GM23338 (cell line): Measurements from ENCODE around the gene WDR70. TPM values are rescaled to one million over a fixed set of nuclear protein-coding genes. Genes with fewer than 3 reads are reported as not detected.

ENCODE experiments used
- ATAC-seq: fragments of 200-7000 bp; cut with Tn5 transposase; 3 replicates; pipeline ENCODE4 v1.9.1; 2020
- DNase-seq: peaks from one replicate; pipeline ENCODE4 v3.0.0-alpha.2; 2015; ENCODE audit warnings: low spot score
- H2AFZ ChIP-seq: fragments of 200-600 bp; sonication (generic); 2 replicates; pipeline ENCODE4 v1.8.0; 2016; ENCODE audit warnings: antibody characterized with exemption, mild to moderate bottlenecking, moderate library complexity
- H3F3A ChIP-seq: fragments of 200-600 bp; sonication (generic); replicated peaks from 2 replicates; pipeline ENCODE4 v1.8.0; 2017; ENCODE audit warnings: antibody characterized with exemption, mixed run types, low read depth
- H3K27ac ChIP-seq: fragments of 200-600 bp; sonication (generic); 2 replicates; pipeline ENCODE4 v1.6.1; 2016; ENCODE audit warnings: low read depth
- H3K27me3 ChIP-seq: fragments of 200-600 bp; sonication (generic); 2 replicates; pipeline ENCODE4 v1.8.0; 2016; ENCODE audit warnings: mild to moderate bottlenecking, mixed run types, moderate library complexity; ENCODE audit not compliant: insufficient read depth
- H3K36me3 ChIP-seq: fragments of 200-600 bp; sonication (generic); 2 replicates; pipeline ENCODE4 v1.8.0; 2016; ENCODE audit warnings: mild to moderate bottlenecking; ENCODE audit not compliant: insufficient read depth
- H3K4me1 ChIP-seq: fragments of 200-600 bp; sonication (generic); 2 replicates; pipeline ENCODE4 v1.8.0; 2016; ENCODE audit warnings: mild to moderate bottlenecking, moderate library complexity; ENCODE audit not compliant: insufficient read depth
- H3K4me2 ChIP-seq: fragments of 200-600 bp; sonication (generic); 2 replicates; pipeline ENCODE4 v1.7.1; 2017; ENCODE audit warnings: mixed run types
- H3K4me3 ChIP-seq: fragments of 200-600 bp; sonication (generic); 2 replicates; pipeline ENCODE4 v1.6.1; 2016; ENCODE audit warnings: mixed run types
- H3K79me2 ChIP-seq: fragments of 200-600 bp; sonication (generic); replicated peaks from 2 replicates; pipeline ENCODE4 v1.8.0; 2017; ENCODE audit warnings: mild to moderate bottlenecking; ENCODE audit not compliant: insufficient read depth
- H3K9me2 ChIP-seq: fragments of 200-600 bp; sonication (generic); 2 replicates; pipeline ENCODE4 v1.8.0; 2017; ENCODE audit not compliant: insufficient read depth
- H4K20me1 ChIP-seq: fragments of 200-600 bp; sonication (generic); replicated peaks from 2 replicates; pipeline ENCODE4 v1.8.0; 2017; ENCODE audit warnings: mild to moderate bottlenecking; ENCODE audit not compliant: insufficient read depth
- H3K27ac Mint-ChIP-seq: 2 replicates; pipeline ENCODE4 v1.8.0; 2020; ENCODE audit warnings: inconsistent platforms, mild to moderate bottlenecking, moderate library complexity, mixed read lengths
- H3K27me3 Mint-ChIP-seq: 3 replicates; pipeline ENCODE4 v1.8.0; 2022; ENCODE audit warnings: low read depth, mild to moderate bottlenecking, moderate library complexity, mixed read lengths, inconsistent platforms; ENCODE audit not compliant: insufficient read depth, poor library complexity
- H3K36me3 Mint-ChIP-seq: 3 replicates; pipeline ENCODE4 v1.8.0; 2021; ENCODE audit warnings: low read depth, mild to moderate bottlenecking, inconsistent platforms, moderate library complexity, mixed read lengths
- H3K4me1 Mint-ChIP-seq: 3 replicates; pipeline ENCODE4 v1.8.0; 2020; ENCODE audit warnings: mild to moderate bottlenecking, inconsistent platforms, mixed read lengths
- H3K4me3 Mint-ChIP-seq: 3 replicates; pipeline ENCODE4 v1.8.0; 2021; ENCODE audit warnings: moderate library complexity, mild to moderate bottlenecking, inconsistent platforms, mixed read lengths
- H3K9me3 Mint-ChIP-seq: 3 replicates; pipeline ENCODE4 v1.8.0; 2020; ENCODE audit warnings: moderate library complexity, mild to moderate bottlenecking, inconsistent platforms, mixed read lengths
- CREB1 ChIP-seq: fragments of 250-450 bp; sonication (Bioruptor Pico); IDR thresholded peaks from 2 replicates; pipeline ENCODE4 v1.5.0; 2020; ENCODE audit warnings: low read depth, mild to moderate bottlenecking, moderate library complexity
- EZH2 ChIP-seq: fragments of 200-600 bp; sonication (generic); IDR thresholded peaks from one replicate; pipeline ENCODE4 v1.8.0; 2017; ENCODE audit warnings: antibody characterized with exemption, mild to moderate bottlenecking, low read depth; ENCODE audit not compliant: unreplicated experiment
- EZH2phosphoT487 ChIP-seq: fragments of 200-600 bp; sonication (generic); IDR thresholded peaks from one replicate; pipeline ENCODE4 v1.8.1; 2018; ENCODE audit warnings: antibody characterized with exemption; ENCODE audit not compliant: unreplicated experiment
- JUNB ChIP-seq: IDR thresholded peaks from one replicate; pipeline ENCODE4 v1.6.1; 2016; ENCODE audit warnings: antibody characterized with exemption; ENCODE audit not compliant: unreplicated experiment
- NANOG ChIP-seq: IDR thresholded peaks from 2 replicates; pipeline ENCODE4 v1.6.1; 2016; ENCODE audit warnings: antibody characterized with exemption, borderline replicate concordance
- POLR2AphosphoS5 ChIP-seq: IDR thresholded peaks from 2 replicates; pipeline ENCODE4 v1.6.1; 2016; ENCODE audit warnings: antibody characterized with exemption, low read depth
- STAT1 ChIP-seq: IDR thresholded peaks from one replicate; pipeline ENCODE4 v1.6.1; 2016; ENCODE audit warnings: antibody characterized with exemption; ENCODE audit not compliant: unreplicated experiment
- ZNF114 ChIP-seq: fragments of 250-450 bp; sonication (Bioruptor Pico); IDR thresholded peaks from 2 replicates; pipeline ENCODE4 v1.5.0; 2020; ENCODE audit warnings: mild to moderate bottlenecking, moderate library complexity
- ZNF331 ChIP-seq: fragments of 250-450 bp; sonication (Bioruptor Pico); IDR thresholded peaks from 2 replicates; pipeline ENCODE4 v1.5.0; 2020; ENCODE audit warnings: low read depth, mild to moderate bottlenecking, moderate library complexity
- ZNF462 ChIP-seq: fragments of 250-450 bp; sonication (Bioruptor Pico); IDR thresholded peaks from 2 replicates; pipeline ENCODE4 v1.5.0; 2020; ENCODE audit warnings: mild to moderate bottlenecking, moderate library complexity
- polyA plus RNA-seq: library from polyadenylated mRNA; unstranded; fragments of >200 nt; fragmentation: Nextera tagmentation; extraction: Ambion mirVana; gene quantifications from 2 replicates; pipeline ENCODE4 v1.2.1, GENCODE V29; 2016
- total RNA-seq: library from RNA; depleted of rRNA; stranded (reverse); fragments of >200 nt; shearing (Covaris generic); gene quantifications from 2 replicates; pipeline ENCODE4 v1.2.3, GENCODE V29; 2014
- TF ChIP-seq, protein P1 (sequence below): IDR thresholded peaks from one replicate; pipeline ENCODE4 v1.6.1; 2018; ENCODE audit warnings: antibody characterized with exemption; ENCODE audit not compliant: unreplicated experiment
- TF ChIP-seq, protein P2 (sequence below): IDR thresholded peaks from 2 replicates; pipeline ENCODE4 v1.6.1; 2016; ENCODE audit warnings: antibody characterized with exemption

The WDR70 gene
- total and polyA plus RNA-seq, 2 experiments from 2014 or later = 34.9 to 86.7 TPM

DNA sequence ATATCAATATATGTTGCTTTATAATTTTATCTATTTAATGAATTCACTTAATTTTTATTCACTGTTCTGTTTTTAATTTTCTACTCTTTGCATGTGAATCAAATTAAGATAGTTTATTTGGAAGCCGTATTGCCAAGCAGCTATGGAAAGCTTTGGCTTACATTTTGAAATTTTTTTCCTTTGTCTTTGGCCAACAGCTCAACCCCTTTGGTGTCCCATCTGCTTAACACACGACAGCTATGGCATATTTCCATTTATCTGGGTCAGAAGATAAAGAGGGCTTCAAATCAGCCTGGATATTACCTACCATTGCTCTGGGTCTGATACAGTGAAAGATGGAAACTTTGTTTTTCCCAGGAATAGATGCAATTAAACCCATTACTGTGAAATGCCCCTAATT, 201.0 kb downstream of the WDR70 start:
- H3K4me1 ChIP-seq = no peaks in the 10 kb centered on the region
- TF ChIP-seq NANOG = no peak
- TF ChIP-seq STAT1 = no peak
- H4K20me1 ChIP-seq = no peaks in the 10 kb centered on the region
- H3K36me3 ChIP-seq = no peaks in the 10 kb centered on the region
- H3K27ac ChIP-seq = no peak overlapping the region
- Mint-ChIP-seq H3K4me1 (peaks cover 2% of the 10 kb centered on the region; the same call in 1 of the 3 replicates), H3K4me3 (no peak overlapping the region), H3K27ac (no peak overlapping the region), H3K36me3 (no peaks in the 10 kb centered on the region), H3K27me3 (peaks cover 3% of the 10 kb centered on the region), H3K9me3 (no peaks in the 10 kb centered on the region)
- DNase-seq (no peak), ATAC-seq (no peak)
- no peaks in the 10 kb centered on the region for H3K79me2 ChIP-seq
- H3F3A ChIP-seq = no peaks in the 10 kb centered on the region
- H3K27me3 ChIP-seq = no peaks in the 10 kb centered on the region
- no peak overlapping the region for H3K4me2 ChIP-seq
- no peak overlapping the region for H2AFZ ChIP-seq
- peaks cover 1% of the 10 kb centered on the region; the same call in 1 of the 2 replicates for H3K9me2 ChIP-seq
- H3K4me3 ChIP-seq = no peak overlapping the region

GRCh38 chr5:37582202-37582601, 203.1 kb downstream of the WDR70 start:
- Histone ChIP-seq H3K4me1 (no peaks in the 10 kb centered on the region), H3K4me3 (no peak overlapping the region), H2AFZ (no peak overlapping the region), H3K79me2 (no peaks in the 10 kb centered on the region), H3K4me2 (no peak overlapping the region), H3K27ac (no peak overlapping the region), H3F3A (no peaks in the 10 kb centered on the region), H3K9me2 (no peaks in the 10 kb centered on the region), H4K20me1 (no peaks in the 10 kb centered on the region), H3K36me3 (no peaks in the 10 kb centered on the region), H3K27me3 (no peaks in the 10 kb centered on the region)
- TF ChIP-seq, protein P1, sequence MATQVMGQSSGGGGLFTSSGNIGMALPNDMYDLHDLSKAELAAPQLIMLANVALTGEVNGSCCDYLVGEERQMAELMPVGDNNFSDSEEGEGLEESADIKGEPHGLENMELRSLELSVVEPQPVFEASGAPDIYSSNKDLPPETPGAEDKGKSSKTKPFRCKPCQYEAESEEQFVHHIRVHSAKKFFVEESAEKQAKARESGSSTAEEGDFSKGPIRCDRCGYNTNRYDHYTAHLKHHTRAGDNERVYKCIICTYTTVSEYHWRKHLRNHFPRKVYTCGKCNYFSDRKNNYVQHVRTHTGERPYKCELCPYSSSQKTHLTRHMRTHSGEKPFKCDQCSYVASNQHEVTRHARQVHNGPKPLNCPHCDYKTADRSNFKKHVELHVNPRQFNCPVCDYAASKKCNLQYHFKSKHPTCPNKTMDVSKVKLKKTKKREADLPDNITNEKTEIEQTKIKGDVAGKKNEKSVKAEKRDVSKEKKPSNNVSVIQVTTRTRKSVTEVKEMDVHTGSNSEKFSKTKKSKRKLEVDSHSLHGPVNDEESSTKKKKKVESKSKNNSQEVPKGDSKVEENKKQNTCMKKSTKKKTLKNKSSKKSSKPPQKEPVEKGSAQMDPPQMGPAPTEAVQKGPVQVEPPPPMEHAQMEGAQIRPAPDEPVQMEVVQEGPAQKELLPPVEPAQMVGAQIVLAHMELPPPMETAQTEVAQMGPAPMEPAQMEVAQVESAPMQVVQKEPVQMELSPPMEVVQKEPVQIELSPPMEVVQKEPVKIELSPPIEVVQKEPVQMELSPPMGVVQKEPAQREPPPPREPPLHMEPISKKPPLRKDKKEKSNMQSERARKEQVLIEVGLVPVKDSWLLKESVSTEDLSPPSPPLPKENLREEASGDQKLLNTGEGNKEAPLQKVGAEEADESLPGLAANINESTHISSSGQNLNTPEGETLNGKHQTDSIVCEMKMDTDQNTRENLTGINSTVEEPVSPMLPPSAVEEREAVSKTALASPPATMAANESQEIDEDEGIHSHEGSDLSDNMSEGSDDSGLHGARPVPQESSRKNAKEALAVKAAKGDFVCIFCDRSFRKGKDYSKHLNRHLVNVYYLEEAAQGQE = no peak
- TF ChIP-seq CREB1 (CRISPR knock-in tag) (no peak), EZH2phosphoT487 (no peak), EZH2 (no peak), ZNF114 (no peak), ZNF331 (no peak), STAT1 (no peak), JUNB (no peak), POLR2AphosphoS5 (no peak), ZNF462 (CRISPR knock-in tag) (no peak)
- TF ChIP-seq, protein P2, sequence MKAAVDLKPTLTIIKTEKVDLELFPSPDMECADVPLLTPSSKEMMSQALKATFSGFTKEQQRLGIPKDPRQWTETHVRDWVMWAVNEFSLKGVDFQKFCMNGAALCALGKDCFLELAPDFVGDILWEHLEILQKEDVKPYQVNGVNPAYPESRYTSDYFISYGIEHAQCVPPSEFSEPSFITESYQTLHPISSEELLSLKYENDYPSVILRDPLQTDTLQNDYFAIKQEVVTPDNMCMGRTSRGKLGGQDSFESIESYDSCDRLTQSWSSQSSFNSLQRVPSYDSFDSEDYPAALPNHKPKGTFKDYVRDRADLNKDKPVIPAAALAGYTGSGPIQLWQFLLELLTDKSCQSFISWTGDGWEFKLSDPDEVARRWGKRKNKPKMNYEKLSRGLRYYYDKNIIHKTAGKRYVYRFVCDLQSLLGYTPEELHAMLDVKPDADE = no peak
- Mint-ChIP-seq H3K9me3 (no peaks in the 10 kb centered on the region), H3K27ac (no peak overlapping the region), H3K27me3 (peaks cover 3% of the 10 kb centered on the region), H3K36me3 (no peaks in the 10 kb centered on the region), H3K4me3 (no peak overlapping the region), H3K4me1 (no peaks in the 10 kb centered on the region)
- ATAC-seq = no peak
- DNase-seq = no peak
